Right lobe of liver (tissue), 6 donors: ENCODE results near the gene CHST2. TPM values are rescaled to one million over a fixed set of nuclear protein-coding genes. Genes with fewer than 3 reads are reported as not detected.
A peak's percentile ranks its signal among the peaks of the same experiment; 100 is the strongest.
"Not testable (repeated sequence)": the region's sequence is repeated elsewhere in the genome, so short reads cannot be mapped to it uniquely, and the experiment has no call there.

Source experiments
- ATAC-seq, 4 donors: fragments of 200-7000 bp; cut with Tn5 transposase; one replicate each; pipeline ENCODE4 v1.9.1; 2020; ENCODE audit warnings: mild to moderate bottlenecking in 4 of 4, moderate library complexity in 4 of 4
- DNase-seq, 3 donors: peaks; one replicate each; pipeline ENCODE4 v3.0.0-alpha.2; 2020
- H3K27ac ChIP-seq, 3 donors: fragments of 200-600 bp; one replicate each; pipeline ENCODE4 v1.8.0; 2022
- H3K27me3 ChIP-seq, 2 donors: fragments of 200-600 bp; one replicate each; pipeline ENCODE4 v1.8.0; 2022
- H3K36me3 ChIP-seq, 4 donors: fragments of 200-600 bp; sonication (generic) in 1 of 4; one replicate each; pipeline versions ENCODE4 v1.5.1 to v1.8.0; 2017 to 2022; ENCODE audit warnings: control low read depth in 1 of 4
- H3K4me1 ChIP-seq, 4 donors: fragments of 200-600 bp; sonication (generic) in 1 of 4; one replicate each; pipeline versions ENCODE4 v1.5.1 to v1.8.0; 2017 to 2022; ENCODE audit warnings: control low read depth in 1 of 4
- H3K4me3 ChIP-seq, 3 donors: fragments of 200-600 bp; one replicate each; pipeline ENCODE4 v1.8.0; 2022
- H3K9me3 ChIP-seq, 4 donors: fragments of 200-600 bp; sonication (generic) in 1 of 4; one replicate each; pipeline versions ENCODE4 v1.5.1 to v1.8.0; 2017 to 2022; ENCODE audit warnings: control low read depth in 1 of 4
- POLR2A ChIP-seq: fragments of 450-650 bp; IDR thresholded peaks from one replicate; pipeline ENCODE4 v1.6.1; 2017; ENCODE audit warnings: antibody characterized with exemption, mild to moderate bottlenecking
- WGBS: methylation state at CpG from one replicate; pipeline ENCODE4 v1.1.6; 2018; ENCODE audit warnings: low coverage, low lambda C conversion rate; ENCODE audit not compliant: insufficient coverage; ENCODE audit errors: missing lambda C conversion rate; 5-methylcytosine and 5-hydroxymethylcytosine counted together
- intact Hi-C, 2 donors: fragments of 100-400 bp; cut with DNase I; formaldehyde crosslinking; loops; one replicate each; pipeline versions ENCODE4 v1.11.2 to v1.14.1; 2022
- total RNA-seq, 6 experiments: library from RNA; depleted of rRNA in 2 of 6; stranded (reverse); fragments of >200 nt in 2 of 6; fragmentation: NEBNext Ultra II Directional in 3 of 6; extraction: Animal tissue kit (Norgen Biotek cat#: 25700) in 3 of 6; gene quantifications; one replicate each; pipeline versions ENCODE4 v1.1.0 to v1.2.4, GENCODE V29; 2016 to 2023
- TF ChIP-seq, protein P1 (sequence below), 4 donors: fragments of 200-600 bp in 3 of 4; fragments of 450-650 bp in 1 of 4; IDR thresholded peaks; one replicate each; pipeline versions ENCODE4 v1.5.1 to v1.8.0; 2016 to 2022; ENCODE audit warnings: antibody characterized with exemption in 4 of 4, mild to moderate bottlenecking in 2 of 4
- donor health status: DM: no; HTN: yes; CAD: no.
- donor health status: DM: no; HTN: no; CAD: no.
- donor health status: DM: no; HTN: no; CAD: no.
- donor health status: DM: no; HTN: yes; CAD: no.
- donor health status: DM: no; HTN: yes; CAD: no.

The CHST2 gene
- total RNA-seq, 6 experiments from 2014 or later = 0.73 to 1.7 (median 1.1) TPM

DNA sequence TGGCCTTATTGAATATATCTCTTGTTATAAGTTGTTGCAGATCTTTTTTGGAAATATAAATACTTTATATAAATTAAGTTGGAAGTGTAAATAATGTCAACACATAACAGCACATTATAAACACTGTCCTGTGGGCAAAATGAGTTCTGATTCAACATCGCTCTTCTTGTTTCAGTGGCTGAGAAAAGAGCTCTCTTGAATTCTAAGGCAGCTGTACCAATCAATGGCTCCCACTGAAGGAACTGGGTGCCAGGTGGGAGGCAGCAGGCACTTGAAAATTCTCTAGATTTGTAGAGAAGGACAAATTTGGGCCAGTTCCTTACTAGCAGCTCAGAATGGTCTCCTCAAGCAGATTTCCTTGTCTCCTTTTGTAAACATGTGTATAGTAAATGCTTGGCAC is 45.6 kb downstream of the CHST2 start:
- intact Hi-C loops = no loop called here
- Histone ChIP-seq H3K4me3 (no peak overlapping the region), H3K27me3 (no peaks in the 10 kb centered on the region), H3K27ac (no peak overlapping the region), H3K36me3 (no peaks in the 10 kb centered on the region), H3K4me1 (no peaks in the 10 kb centered on the region), H3K9me3 (no peaks in the 10 kb centered on the region)
- 100% methylated on average over 1 of the region's 1 CpG for WGBS
- no peak for DNase-seq
- no peak for TF ChIP-seq POLR2A
- TF ChIP-seq, protein P1, sequence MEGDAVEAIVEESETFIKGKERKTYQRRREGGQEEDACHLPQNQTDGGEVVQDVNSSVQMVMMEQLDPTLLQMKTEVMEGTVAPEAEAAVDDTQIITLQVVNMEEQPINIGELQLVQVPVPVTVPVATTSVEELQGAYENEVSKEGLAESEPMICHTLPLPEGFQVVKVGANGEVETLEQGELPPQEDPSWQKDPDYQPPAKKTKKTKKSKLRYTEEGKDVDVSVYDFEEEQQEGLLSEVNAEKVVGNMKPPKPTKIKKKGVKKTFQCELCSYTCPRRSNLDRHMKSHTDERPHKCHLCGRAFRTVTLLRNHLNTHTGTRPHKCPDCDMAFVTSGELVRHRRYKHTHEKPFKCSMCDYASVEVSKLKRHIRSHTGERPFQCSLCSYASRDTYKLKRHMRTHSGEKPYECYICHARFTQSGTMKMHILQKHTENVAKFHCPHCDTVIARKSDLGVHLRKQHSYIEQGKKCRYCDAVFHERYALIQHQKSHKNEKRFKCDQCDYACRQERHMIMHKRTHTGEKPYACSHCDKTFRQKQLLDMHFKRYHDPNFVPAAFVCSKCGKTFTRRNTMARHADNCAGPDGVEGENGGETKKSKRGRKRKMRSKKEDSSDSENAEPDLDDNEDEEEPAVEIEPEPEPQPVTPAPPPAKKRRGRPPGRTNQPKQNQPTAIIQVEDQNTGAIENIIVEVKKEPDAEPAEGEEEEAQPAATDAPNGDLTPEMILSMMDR (IDR thresholded peaks at IDR 0.05) = no peak
- ATAC-seq = no peak

DNA sequence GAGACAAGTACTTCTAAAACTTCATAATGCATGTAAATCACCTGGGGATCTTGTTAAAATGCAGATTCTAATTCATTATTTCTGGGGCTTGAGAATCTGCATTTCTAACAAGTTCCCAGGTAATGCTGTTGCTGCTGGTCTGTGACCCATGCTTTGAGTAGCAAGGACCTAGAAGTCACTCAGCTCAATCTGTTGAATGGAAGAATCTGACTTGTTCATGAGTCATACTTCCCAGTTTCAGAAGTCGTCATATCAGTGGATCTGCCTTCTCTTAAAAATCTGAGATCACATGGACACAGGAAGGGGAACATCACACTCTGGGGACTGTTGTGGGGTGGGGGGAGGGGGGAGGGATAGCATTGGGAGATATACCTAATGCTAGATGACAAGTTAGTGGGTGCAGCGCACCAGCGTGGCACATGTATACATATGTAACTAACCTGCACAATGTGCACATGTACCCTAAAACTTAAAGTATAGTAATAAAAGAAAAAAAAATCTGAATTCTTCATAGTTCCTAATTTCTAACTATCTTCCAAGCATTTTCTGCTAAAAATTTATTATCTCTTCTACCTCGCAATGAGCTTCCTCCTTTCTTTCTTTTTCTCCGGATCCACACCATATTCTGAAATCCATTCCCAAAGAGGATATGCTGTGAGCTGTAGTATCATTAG is 46.2 kb downstream of the CHST2 start:
- intact Hi-C loops, H3K9me3 ChIP-seq, H3K4me1 ChIP-seq, H3K27ac ChIP-seq, H3K4me3 ChIP-seq, H3K27me3 ChIP-seq, H3K36me3 ChIP-seq, DNase-seq: not testable (repeated sequence)
- WGBS = 58% methylated on average over 3 of the region's 5 CpGs
- ATAC-seq = peak; percentile 17 to 72 (median 54)

DNA sequence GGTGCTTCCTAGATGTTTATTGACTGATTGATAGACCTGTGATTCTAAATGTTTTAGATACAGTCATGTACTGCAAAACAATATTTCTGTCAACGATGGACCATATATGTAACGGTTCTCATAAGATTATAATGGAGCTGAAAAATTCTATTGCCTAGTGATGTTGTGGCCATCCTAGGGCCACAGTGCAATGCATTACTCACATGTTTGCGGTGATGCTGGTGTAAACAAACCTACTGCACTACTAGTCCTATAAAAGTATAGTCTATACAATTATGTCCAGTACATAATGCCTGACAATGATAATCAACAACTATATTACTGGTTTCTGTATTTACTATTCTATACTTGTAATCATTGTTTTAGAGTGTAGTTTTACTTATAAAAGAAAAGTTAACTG is 46.8 kb downstream of the CHST2 start:
- no peak for TF ChIP-seq POLR2A
- TF ChIP-seq, protein P1 (IDR thresholded peaks at IDR 0.05) = no peak
- H3K4me1 ChIP-seq = no peaks in the 10 kb centered on the region
- WGBS = 90% methylated on average over 3 of the region's 3 CpGs
- no peaks in the 10 kb centered on the region for H3K27me3 ChIP-seq
- no peaks in the 10 kb centered on the region for H3K9me3 ChIP-seq
- DNase-seq = no peak
- no peak overlapping the region for H3K27ac ChIP-seq
- H3K4me3 ChIP-seq = no peak overlapping the region
- H3K36me3 ChIP-seq = no peaks in the 10 kb centered on the region
- intact Hi-C loops = no loop called here
- no peak for ATAC-seq

DNA sequence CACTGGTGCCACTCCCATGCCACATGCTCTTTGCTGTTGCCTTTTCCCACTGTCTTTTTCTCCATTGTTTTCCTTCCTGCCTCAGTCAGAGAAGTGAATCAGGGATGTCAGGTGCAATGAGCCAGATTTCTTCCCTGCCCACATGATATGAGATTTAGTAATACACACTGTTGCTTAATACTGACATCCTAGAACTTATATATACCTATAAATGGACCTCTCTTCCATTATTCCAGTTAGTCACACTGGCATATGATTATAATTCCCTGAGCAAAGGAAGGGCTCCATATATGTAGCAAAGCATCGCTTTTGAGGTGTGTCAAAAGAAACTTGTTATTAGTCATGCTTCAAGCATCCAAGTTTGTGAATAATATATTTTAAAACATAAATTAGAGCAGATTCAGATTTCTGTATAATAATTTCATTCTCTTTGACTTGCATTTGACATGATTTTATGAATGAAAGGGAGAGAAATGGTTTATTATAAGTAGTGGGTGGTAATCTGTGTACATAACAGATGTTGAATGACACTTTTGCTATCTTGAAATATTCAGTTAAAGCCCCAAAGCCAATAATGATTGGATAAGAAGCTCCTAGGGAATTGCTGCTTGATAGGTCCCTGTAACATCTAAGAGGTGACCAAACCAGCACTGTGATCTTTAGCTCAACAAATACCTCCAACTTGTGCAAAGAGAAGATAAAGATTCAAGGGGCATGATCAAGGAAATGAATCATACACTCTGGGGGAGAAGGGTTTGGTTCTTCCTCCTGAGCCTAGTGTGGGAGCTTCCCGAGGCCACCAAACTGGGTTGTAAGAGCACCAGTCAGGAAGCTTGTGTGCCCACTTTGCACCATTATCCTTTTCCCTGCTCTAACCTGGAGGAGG is 48.6 kb downstream of the CHST2 start:
- intact Hi-C loops = no loop called here
- Histone ChIP-seq H3K36me3 (no peaks in the 10 kb centered on the region), H3K4me3 (no peak overlapping the region), H3K9me3 (no peaks in the 10 kb centered on the region), H3K4me1 (no peaks in the 10 kb centered on the region), H3K27me3 (no peaks in the 10 kb centered on the region), H3K27ac (no peak overlapping the region)
- DNase-seq (no peak), ATAC-seq (no peak)
- no peak for TF ChIP-seq POLR2A
- TF ChIP-seq, protein P1 (IDR thresholded peaks at IDR 0.05) = no peak
- WGBS = 64% methylated on average over 2 of the region's 2 CpGs

DNA sequence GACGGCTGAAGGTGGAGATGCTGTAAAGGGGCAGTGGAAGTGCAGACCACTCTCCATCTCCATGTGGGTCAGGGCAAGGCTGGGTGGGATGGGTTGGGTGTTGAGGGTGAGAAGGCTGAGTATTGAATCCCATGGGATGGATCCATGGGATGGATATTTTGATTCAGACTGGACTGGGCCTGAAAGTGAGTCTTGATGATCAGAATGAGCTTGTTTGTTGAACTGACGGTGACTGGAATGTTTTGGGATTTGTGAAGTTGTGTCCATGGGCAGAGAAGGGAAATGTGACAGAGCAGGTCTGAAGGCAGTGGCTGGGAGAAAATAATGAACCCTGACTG is 49.3 kb downstream of the CHST2 start:
- H3K9me3 ChIP-seq = no peaks in the 10 kb centered on the region
- intact Hi-C loops = no loop called here
- TF ChIP-seq POLR2A = no peak
- TF ChIP-seq, protein P1 (IDR thresholded peaks at IDR 0.05) = no peak
- 86% methylated on average over 2 of the region's 2 CpGs for WGBS
- no peaks in the 10 kb centered on the region for H3K4me1 ChIP-seq
- H3K27ac ChIP-seq = no peak overlapping the region
- H3K36me3 ChIP-seq = no peaks in the 10 kb centered on the region
- DNase-seq (no peak), ATAC-seq (no peak)
- no peaks in the 10 kb centered on the region for H3K27me3 ChIP-seq
- no peak overlapping the region for H3K4me3 ChIP-seq
